Stimulated activated CD8-positive, alpha-beta memory T cell treated with anti-CD3 and anti-CD28 coated beads, Interleukin-12 subunit alpha, Interleukin-12 subunit beta, amount 100 ng/mL, for 24 hours (primary cell): Measurements from ENCODE around the gene PGBD1.

Experiments
- DNase-seq: peaks from one replicate; pipeline ENCODE4 v3.0.0-alpha.2; 2020; ENCODE audit errors: extremely low read depth

The PGBD1 gene

GRCh38 chr6:28335040-28335563, 53.7 kb downstream of the PGBD1 start:
- DNase-seq, result no peak

GRCh38 chr6:28335564-28336283, 54.4 kb downstream of the PGBD1 start, which contains the start of gene ZSCAN31:
Gene ZSCAN31 (minus strand): TSS chr6:28336148. CDS start chr6:28329683, 6,465 bp downstream.
- DNase-seq, result peak; percentile 51

GRCh38 chr6:28336284-28337120, 55.1 kb downstream of the PGBD1 start:
- DNase-seq, result no peak

- DNase-seq, result no peak
These were observed 55.7 kb downstream of the PGBD1 start for GRCh38 chr6:28337121-28337520.

GRCh38 chr6:28340310-28341095, 59.1 kb downstream of the PGBD1 start:
- DNase-seq, result no peak

- no peak for DNase-seq
These were observed 62.7 kb downstream of the PGBD1 start for GRCh38 chr6:28343898-28344677.

- DNase-seq, result no peak
These were observed 63.8 kb downstream of the PGBD1 start for GRCh38 chr6:28345201-28345600.

- DNase-seq, result no peak
These were observed 65.7 kb downstream of the PGBD1 start for GRCh38 chr6:28347119-28347518.

- no peak for DNase-seq
These were observed 68.0 kb downstream of the PGBD1 start for GRCh38 chr6:28349344-28349891.

GRCh38 chr6:28349892-28350737, 68.7 kb downstream of the PGBD1 start, which contains the start of gene ZKSCAN3:
Gene ZKSCAN3 (plus strand): TSS chr6:28349947. CDS start chr6:28359587, 9,640 bp downstream.
- DNase-seq, result peak; percentile 73

GRCh38 chr6:28351087-28351486, 69.7 kb downstream of the PGBD1 start:
- no peak for DNase-seq

- no peak for DNase-seq
These were observed 70.1 kb downstream of the PGBD1 start for GRCh38 chr6:28351493-28351925.
